ENCODE results near the gene CDK2AP2. TPM values are rescaled to one million over a fixed set of nuclear protein-coding genes. Genes with fewer than 3 reads are reported as not detected.
A peak's percentile ranks its signal among the peaks of the same experiment; 100 is the strongest.

CDK2AP2 gene
- total and polyA plus RNA-seq, 2 of the 8 experiments (the other 6 are each of a cell fraction or from before 2014, with no cell fraction given) = 49.6 to 65.1 TPM

GRCh38 chr11:67464411-67465188, 43.4 kb downstream of the CDK2AP2 start:
- H4K8ac ChIP-seq (ENCODE audit: extremely low read depth, insufficient read depth, low read length) = peak overlapping the region; percentile 95
- peak overlapping the region; percentile 69 to 93 (median 74) for H3K9ac ChIP-seq (replicated peaks in 1 of 4; ENCODE audit: extremely low read depth in 1 of 4, low read depth in 3 of 4, low read length in 3 of 4)
- peak overlapping the region; percentile 67 for H3K4ac ChIP-seq (replicated peaks; ENCODE audit: insufficient read length, low read depth, low read length)
- H3K27me3 ChIP-seq (replicated peaks in 1 of 4; ENCODE audit: control insufficient read depth in 3 of 4, extremely low read depth in 1 of 4, insufficient read depth in 3 of 4, low read length in 3 of 4) = no peaks in the 10 kb centered on the region
- no peak overlapping the region for H3K23ac ChIP-seq (ENCODE audit: insufficient read length)
- ChIA-PET POLR2A (ENCODE audit: partially characterized antibody) (interaction anchor here (0.7 to 1.9 kb wide), 14 partner anchors 12 to 73 kb away, joined by 3 to 15 read pairs (median 4); partner anchors contain the start of genes AIP, CDK2AP2, GPR152 and PPP1CA), CTCF (ENCODE audit: partially characterized antibody) (interaction anchor here (0.6 to 1.6 kb wide), 6 partner anchors 26 to 160 kb away, joined by 3 to 5 read pairs (median 3); partner anchors contain the start of gene PPP1CA)
- H4K20me1 ChIP-seq (replicated peaks in 1 of 2; ENCODE audit: control insufficient read depth in 1 of 2, insufficient read depth in 2 of 2, low read length in 2 of 2) = peaks cover 0 to 3% of the 10 kb centered on the region in 2 experiments
- H2AFZ ChIP-seq (ENCODE audit: low read length) = peak overlapping the region; percentile 66; the same call in 1 of the 2 replicates
- 0 out of 2 replicates have a peak overlapping the region, but pooled peaks have one; percentile 60 for H2BK12ac ChIP-seq (ENCODE audit: low read depth, low read length)
- H3K36me3 ChIP-seq (ENCODE audit: control insufficient read depth in 2 of 4, insufficient read depth in 4 of 4, low read length in 3 of 4) = no peaks in the 10 kb centered on the region
- peaks cover 2% of the 10 kb centered on the region for H3K79me1 ChIP-seq (ENCODE audit: low read depth, low read length)
- H3K14ac ChIP-seq (ENCODE audit: insufficient read length) = no peak overlapping the region
- peaks cover 2 to 14% (median 6%) of the 10 kb centered on the region in 4 experiments; a peak in 6 of 7 replicates for H3K4me1 ChIP-seq (replicated peaks in 1 of 4; ENCODE audit: control insufficient read depth in 3 of 4, insufficient read depth in 4 of 4, low read length in 3 of 4)
- no peak overlapping the region for H2BK120ac ChIP-seq (replicated peaks; ENCODE audit: low read depth, low read length)
- H3K9me3 ChIP-seq (ENCODE audit: insufficient read depth in 2 of 2, low read depth in 1 of 2, low read length in 1 of 2) = no peaks in the 10 kb centered on the region
- peak overlapping the region; percentile 76 to 92 (median 85) for H3K4me3 ChIP-seq (ENCODE audit: extremely low read depth in 1 of 4, insufficient read depth in 2 of 4, low read depth in 3 of 4, low read length in 4 of 4)
- H2AK5ac ChIP-seq (ENCODE audit: low read depth, low read length) = no peak overlapping the region
- peak overlapping the region; percentile 87 for H3K27ac ChIP-seq (ENCODE audit: low read depth, low read length)
- peak overlapping the region; percentile 82 for H4K5ac ChIP-seq (ENCODE audit: insufficient read length, low read depth, low read length)
- H3K18ac ChIP-seq (ENCODE audit: extremely low read depth, low read length) = peak overlapping the region; percentile 85; the same call in 1 of the 2 replicates
- H2BK15ac ChIP-seq (ENCODE audit: low read length) = peak overlapping the region; percentile 99; the same call in 1 of the 2 replicates
- H3K56ac ChIP-seq (replicated peaks; ENCODE audit: insufficient read length, low read depth, low read length) = peak overlapping the region; percentile 75
- 19% methylated on average over 40 of the region's 56 CpGs; no CpG with 5 or more reads in 1 of the 2 experiments for WGBS, 2 experiments (ENCODE audit: extremely low coverage in 1 of 2, insufficient coverage in 1 of 2, insufficient read length in 1 of 2, insufficient replicate concordance in 2 of 2, low coverage in 1 of 2, low lambda C conversion rate in 2 of 2, missing lambda C conversion rate in 1 of 2)
- H3K79me2 ChIP-seq (ENCODE audit: control insufficient read depth in 1 of 2, insufficient read depth in 2 of 2, low read length in 2 of 2) = peaks cover 0 to 3% of the 10 kb centered on the region in 2 experiments; a peak in 2 of 4 replicates
- H4K91ac ChIP-seq (replicated peaks; ENCODE audit: insufficient read length, low read length) = peak overlapping the region; percentile 98
- H2BK20ac ChIP-seq (ENCODE audit: low read length) = no peak overlapping the region
- peak overlapping the region; percentile 70 to 82 for H3K4me2 ChIP-seq (ENCODE audit: insufficient read depth in 1 of 2, low read depth in 2 of 2, low read length in 2 of 2)
- no peak for FAIRE-seq
- H3K23me2 ChIP-seq (ENCODE audit: low read depth, low read length) = peaks cover 6% of the 10 kb centered on the region
- DNase-seq (ENCODE audit: low read depth in 1 of 2, low spot score in 2 of 2) = peak; percentile 63 to 89
- H2BK5ac ChIP-seq (ENCODE audit: low read depth, low read length) = peak overlapping the region; percentile 93
- no peak for TF ChIP-seq ATF3 (IDR thresholded peaks at IDR 0.05; ENCODE audit: insufficient read depth, low read depth, low read length)
- peak; percentile 54; the same call in 1 of the 2 replicates for TF ChIP-seq KDM5A (IDR thresholded peaks at IDR 0.05; ENCODE audit: low read length)
- no peak for TF ChIP-seq GABPA (IDR thresholded peaks at IDR 0.05; ENCODE audit: borderline replicate concordance, insufficient read depth, low read length)
- TF ChIP-seq TAF1 (IDR thresholded peaks at IDR 0.05; ENCODE audit: low read depth, low read length) = peak; percentile 81
- no peak for TF ChIP-seq JUND (IDR thresholded peaks at IDR 0.05; ENCODE audit: low read length)
- TF ChIP-seq RFX5 (IDR thresholded peaks at IDR 0.05; ENCODE audit: borderline replicate concordance, low read depth, low read length) = no peak
- TF ChIP-seq SIN3A (conservative IDR thresholded peaks at IDR 0.05 in 1 of 2, IDR thresholded peaks at IDR 0.05 in 1 of 2; ENCODE audit: low read depth in 1 of 2, low read length in 2 of 2) = peak in 1 of 2 experiments; percentile 85; a peak in 1 of 4 replicates
- TF ChIP-seq KDM4A (IDR thresholded peaks at IDR 0.05; ENCODE audit: low read depth, low read length, severe bottlenecking) = peak; percentile 37
- TF ChIP-seq POLR2A (IDR thresholded peaks at IDR 0.05; ENCODE audit: control extremely low read depth in 1 of 2, low read depth in 2 of 2, low read length in 2 of 2) = peak in 1 of 2 experiments; percentile 83; a peak in 2 of 3 replicates
- 0 out of 2 replicates have a peak, but pooled peaks have one; percentile 20 for TF ChIP-seq TBP (IDR thresholded peaks at IDR 0.05; ENCODE audit: low read depth, low read length)
